A673 (cell line): ENCODE measurements around the gene HAND2. TPM values are rescaled to one million over a fixed set of nuclear protein-coding genes. Genes with fewer than 3 reads are reported as not detected.

Experiments used
- BruUV-seq: library from RNA; stranded (reverse); fragments of 400-500 nt; replicated peaks from 2 replicates; lab custom pipeline; 2021; lab: Mats Ljungman, UMichigan
- CTCF ChIA-PET: fragments of 300-600 bp; sonication (Branson Sonifier 250); formaldehyde crosslinking; loops from one replicate; lab custom pipeline; 2022; ENCODE audit warnings: antibody characterized with exemption; lab: Charles Lee
- POLR2A ChIA-PET: fragments of 300-600 bp; sonication (Branson Sonifier 250); formaldehyde crosslinking; loops from one replicate; lab custom pipeline; 2022; ENCODE audit warnings: antibody characterized with exemption; ENCODE audit not compliant: low non-redundant PET; lab: Charles Lee
- DNase-seq: peaks from one replicate; pipeline ENCODE4 v3.0.0-alpha.2; 2015; ENCODE audit warnings: low spot score
- H3K27ac ChIP-seq: fragments of 200-600 bp; sonication (generic); 2 replicates; pipeline ENCODE4 v1.5.1; 2016; ENCODE audit warnings: mixed run types, low read depth, mild to moderate bottlenecking, mixed read lengths, antibody characterized with exemption, low read length; ENCODE audit not compliant: poor library complexity, severe bottlenecking
- H3K27me3 ChIP-seq: fragments of 200-600 bp; sonication (generic); replicated peaks from 2 replicates; pipeline ENCODE4 v1.6.1; 2017; ENCODE audit warnings: mixed run types, low read depth, mild to moderate bottlenecking, mixed read lengths, antibody characterized with exemption, low read length; ENCODE audit not compliant: insufficient read depth, poor library complexity
- H3K36me3 ChIP-seq: fragments of 200-600 bp; sonication (generic); 2 replicates; pipeline ENCODE4 v1.6.1; 2016; ENCODE audit warnings: mixed run types, mild to moderate bottlenecking, mixed read lengths, antibody characterized with exemption, low read length; ENCODE audit not compliant: insufficient read depth, poor library complexity, severe bottlenecking
- H3K4me1 ChIP-seq: fragments of 200-600 bp; sonication (generic); 2 replicates; pipeline ENCODE4 v1.6.1; 2017; ENCODE audit warnings: mixed run types, mild to moderate bottlenecking, mixed read lengths, antibody characterized with exemption, low read length; ENCODE audit not compliant: insufficient read depth, poor library complexity, severe bottlenecking
- H3K4me3 ChIP-seq: fragments of 200-600 bp; sonication (generic); 2 replicates; pipeline ENCODE4 v1.5.1; 2016; ENCODE audit warnings: low read depth, mixed run types, mild to moderate bottlenecking, mixed read lengths, low read length; ENCODE audit not compliant: poor library complexity, severe bottlenecking
- H3K9me3 ChIP-seq: fragments of 200-600 bp; sonication (generic); 2 replicates; pipeline ENCODE4 v1.6.1; 2016; ENCODE audit warnings: mixed run types, low read depth, mild to moderate bottlenecking, mixed read lengths, antibody characterized with exemption, low read length; ENCODE audit not compliant: poor library complexity, severe bottlenecking
- CTCF ChIP-seq: fragments of 300-800, 200-600 bp; sonication (generic); conservative IDR thresholded peaks from 2 replicates; pipeline ENCODE4 v1.5.1; 2017; ENCODE audit warnings: low read depth, mild to moderate bottlenecking, antibody characterized with exemption, low read length, moderate library complexity, mixed read lengths
- EZH2 ChIP-seq: fragments of 200-600 bp; sonication (generic); IDR thresholded peaks from 2 replicates; pipeline ENCODE4 v1.6.1; 2017; ENCODE audit warnings: borderline replicate concordance, low read depth, mild to moderate bottlenecking, mixed read lengths, antibody characterized with exemption, low read length; ENCODE audit not compliant: poor library complexity, severe bottlenecking
- intact Hi-C: fragments of 100-400 bp; cut with micrococcal nuclease; formaldehyde crosslinking; loops from one replicate; pipeline ENCODE4 v1.10.0; 2022; ENCODE audit not compliant: unreplicated experiment
- total RNA-seq: library from RNA; stranded (reverse); gene quantifications from 2 replicates; pipeline ENCODE4 v1.2.3, GENCODE V29; 2021

The HAND2 gene
- total RNA-seq, 1 experiment from 2014 or later: 24.0 TPM

GRCh38 chr4:173499658-173500535 lies 30.1 kb downstream of the HAND2 start:
- H3K4me1 ChIP-seq: no peaks in the 10 kb centered on the region
- ChIA-PET CTCF (interaction anchor here (0.6 kb wide), 1 partner anchor 80 kb away, joined by 3 read pairs; no protein-coding TSS in a partner anchor), POLR2A (no interaction called here)
- no peaks in the 10 kb centered on the region for H3K9me3 ChIP-seq
- H3K4me3 ChIP-seq: no peak overlapping the region
- no peaks in the 10 kb centered on the region for H3K27me3 ChIP-seq
- intact Hi-C loops: loop anchor here (5.0 kb wide), 1 partner anchor 488 kb away; no protein-coding TSS in a partner anchor
- H3K27ac ChIP-seq: no peak overlapping the region
- no peak for DNase-seq
- TF ChIP-seq CTCF (no peak), EZH2 (no peak)
- no peaks in the 10 kb centered on the region for H3K36me3 ChIP-seq
- BruUV-seq: no TSS peak

DNA sequence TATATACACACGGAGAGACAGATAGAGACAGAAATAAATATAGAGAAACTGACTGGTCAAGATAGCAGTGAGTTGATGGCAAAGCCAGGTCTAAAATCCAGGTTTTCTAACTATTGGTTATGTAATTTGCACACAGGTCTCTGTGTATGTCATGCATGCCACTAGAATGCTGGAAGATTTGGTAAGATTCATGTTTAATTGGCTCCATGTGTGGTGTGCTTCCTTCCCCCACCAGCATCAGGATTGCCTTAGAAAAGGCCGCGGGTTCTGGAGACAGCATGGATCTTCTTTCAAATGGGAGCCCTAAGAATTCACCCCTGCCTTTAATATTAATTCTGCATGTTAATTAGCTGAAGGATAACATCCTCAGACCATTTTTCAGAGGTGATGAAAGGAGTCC lies 31.3 kb downstream of the HAND2 start:
- BruUV-seq: no TSS peak
- CTCF ChIA-PET: no interaction called here

DNA sequence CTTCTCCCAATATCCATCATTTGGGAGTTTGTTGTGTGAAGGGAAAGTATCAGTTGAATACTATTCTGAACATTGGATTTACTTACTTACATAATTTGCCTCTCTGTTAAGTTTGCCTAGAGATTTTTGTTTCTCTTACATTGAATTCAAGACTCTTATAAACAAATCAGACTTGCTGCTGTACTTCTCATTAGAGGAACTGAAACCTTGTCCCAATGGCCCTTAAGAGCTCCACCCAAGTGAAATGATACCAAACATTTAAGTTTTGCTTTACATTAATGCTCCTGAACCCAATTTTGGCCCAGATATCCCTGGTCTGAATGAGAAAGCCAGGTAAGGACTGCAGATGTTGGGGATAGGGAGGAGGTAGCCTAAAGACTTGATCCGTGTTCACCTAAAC lies 32.0 kb downstream of the HAND2 start:
- Histone ChIP-seq H3K9me3 (no peaks in the 10 kb centered on the region), H3K36me3 (no peaks in the 10 kb centered on the region), H3K27me3 (no peaks in the 10 kb centered on the region), H3K4me3 (no peak overlapping the region), H3K27ac (no peak overlapping the region), H3K4me1 (peaks cover 3% of the 10 kb centered on the region)
- intact Hi-C loops: loop anchor here (5.0 kb wide), 1 partner anchor 486 kb away; no protein-coding TSS in a partner anchor
- ChIA-PET POLR2A (no interaction called here), CTCF (no interaction called here)
- BruUV-seq: no TSS peak
- no peak for DNase-seq
- no peak for TF ChIP-seq CTCF
- TF ChIP-seq EZH2: no peak

More for the DNA sequence above, 31.3 kb downstream of the HAND2 start:
- intact Hi-C loops: loop anchor here (5.0 kb wide), 1 partner anchor 486 kb away; no protein-coding TSS in a partner anchor
- TF ChIP-seq EZH2: no peak
- TF ChIP-seq CTCF: no peak
- no peaks in the 10 kb centered on the region for H3K4me1 ChIP-seq
- POLR2A ChIA-PET: no interaction called here
- no peak overlapping the region for H3K27ac ChIP-seq
- H3K4me3 ChIP-seq: no peak overlapping the region
- no peaks in the 10 kb centered on the region for H3K27me3 ChIP-seq
- H3K36me3 ChIP-seq: no peaks in the 10 kb centered on the region
- no peaks in the 10 kb centered on the region for H3K9me3 ChIP-seq
- no peak for DNase-seq
